ENCODE results near the gene STPG4.

DNA sequence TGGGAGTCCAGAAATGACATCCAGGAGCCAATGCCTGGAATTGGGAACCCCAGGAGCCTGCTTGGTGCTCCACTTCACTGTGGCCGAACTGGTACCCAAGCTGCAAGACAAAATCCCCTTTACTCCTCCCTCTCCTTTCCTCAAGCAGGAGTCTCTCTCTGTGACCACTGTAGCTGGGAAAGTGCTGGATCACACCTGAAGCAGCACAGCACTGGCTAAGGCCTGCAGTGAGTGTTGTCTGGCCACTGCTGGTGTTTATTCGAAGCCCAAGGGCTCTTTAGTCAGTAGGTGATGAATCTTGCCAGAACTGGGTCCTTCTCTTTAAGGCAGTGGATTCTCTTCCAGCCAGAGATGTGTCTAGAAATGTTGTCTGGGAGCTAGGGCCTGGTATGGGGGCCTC, 26.4 kb downstream of the STPG4 start:
- TF ChIP-seq, protein P1, sequence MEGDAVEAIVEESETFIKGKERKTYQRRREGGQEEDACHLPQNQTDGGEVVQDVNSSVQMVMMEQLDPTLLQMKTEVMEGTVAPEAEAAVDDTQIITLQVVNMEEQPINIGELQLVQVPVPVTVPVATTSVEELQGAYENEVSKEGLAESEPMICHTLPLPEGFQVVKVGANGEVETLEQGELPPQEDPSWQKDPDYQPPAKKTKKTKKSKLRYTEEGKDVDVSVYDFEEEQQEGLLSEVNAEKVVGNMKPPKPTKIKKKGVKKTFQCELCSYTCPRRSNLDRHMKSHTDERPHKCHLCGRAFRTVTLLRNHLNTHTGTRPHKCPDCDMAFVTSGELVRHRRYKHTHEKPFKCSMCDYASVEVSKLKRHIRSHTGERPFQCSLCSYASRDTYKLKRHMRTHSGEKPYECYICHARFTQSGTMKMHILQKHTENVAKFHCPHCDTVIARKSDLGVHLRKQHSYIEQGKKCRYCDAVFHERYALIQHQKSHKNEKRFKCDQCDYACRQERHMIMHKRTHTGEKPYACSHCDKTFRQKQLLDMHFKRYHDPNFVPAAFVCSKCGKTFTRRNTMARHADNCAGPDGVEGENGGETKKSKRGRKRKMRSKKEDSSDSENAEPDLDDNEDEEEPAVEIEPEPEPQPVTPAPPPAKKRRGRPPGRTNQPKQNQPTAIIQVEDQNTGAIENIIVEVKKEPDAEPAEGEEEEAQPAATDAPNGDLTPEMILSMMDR (IDR thresholded peaks at IDR 0.05 in 2 of 3, conservative IDR thresholded peaks at IDR 0.05 in 1 of 3; ENCODE audit: borderline replicate concordance in 1 of 3, insufficient read depth in 1 of 3, low read depth in 2 of 3, low read length in 2 of 3): no peak
- no peak for TF ChIP-seq EZH2 (IDR thresholded peaks at IDR 0.05)
- no peak for TF ChIP-seq SIN3A (IDR thresholded peaks at IDR 0.05; ENCODE audit: low read depth)
- no peak for TF ChIP-seq ELF1 (IDR thresholded peaks at IDR 0.05; ENCODE audit: borderline replicate concordance, low read depth)
- no peak for TF ChIP-seq REST (IDR thresholded peaks at IDR 0.05; ENCODE audit: low read depth)
- no peak for TF ChIP-seq CEBPB (IDR thresholded peaks at IDR 0.05; ENCODE audit: low read depth)
- TF ChIP-seq SRF (IDR thresholded peaks at IDR 0.05; ENCODE audit: low read depth): no peak
- TF ChIP-seq EGR1 (IDR thresholded peaks at IDR 0.05; ENCODE audit: low read depth): no peak
- no peak for TF ChIP-seq POLR2AphosphoS5 (IDR thresholded peaks at IDR 0.05; ENCODE audit: low read depth, low read length)
